ENCODE results near the gene DNAJB13.

Gene DNAJB13

GRCh38 chr11:73969091-73969490 is 18.3 kb downstream of the DNAJB13 start:
- TF ChIP-seq CTCF (IDR thresholded peaks at IDR 0.05; ENCODE audit: insufficient read depth, low read depth, low read length, missing control alignments), result no peak
- H3K4me3 ChIP-seq (ENCODE audit: low read depth, low read length), result no peak overlapping the region
- DNase-seq (ENCODE audit: low read depth), result no peak

- DNase-seq (ENCODE audit: low read depth), result no peak
- H3K4me3 ChIP-seq (ENCODE audit: low read depth, low read length), result no peak overlapping the region
- TF ChIP-seq CTCF (IDR thresholded peaks at IDR 0.05; ENCODE audit: insufficient read depth, low read depth, low read length, missing control alignments), result no peak
Observed at GRCh38 chr11:73969991-73970800, 19.4 kb downstream of the DNAJB13 start.

- H3K4me3 ChIP-seq (ENCODE audit: low read depth, low read length), result no peak overlapping the region
- peak; percentile 30 for DNase-seq (ENCODE audit: low read depth)
- TF ChIP-seq CTCF (IDR thresholded peaks at IDR 0.05; ENCODE audit: insufficient read depth, low read depth, low read length, missing control alignments), result no peak
Observed at GRCh38 chr11:73971175-73971719, 20.4 kb downstream of the DNAJB13 start.

GRCh38 chr11:73972187-73972586 is 21.4 kb downstream of the DNAJB13 start:
- TF ChIP-seq CTCF (IDR thresholded peaks at IDR 0.05; ENCODE audit: insufficient read depth, low read depth, low read length, missing control alignments), result no peak
- no peak for DNase-seq (ENCODE audit: low read depth)
- no peak overlapping the region for H3K4me3 ChIP-seq (ENCODE audit: low read depth, low read length)

- TF ChIP-seq CTCF (IDR thresholded peaks at IDR 0.05; ENCODE audit: insufficient read depth, low read depth, low read length, missing control alignments), result no peak
- no peak for DNase-seq (ENCODE audit: low read depth)
- H3K4me3 ChIP-seq (ENCODE audit: low read depth, low read length), result no peak overlapping the region
Observed at GRCh38 chr11:73972620-73973449, 22.0 kb downstream of the DNAJB13 start.

- no peak for DNase-seq (ENCODE audit: low read depth)
- no peak overlapping the region for H3K4me3 ChIP-seq (ENCODE audit: low read depth, low read length)
- TF ChIP-seq CTCF (IDR thresholded peaks at IDR 0.05; ENCODE audit: insufficient read depth, low read depth, low read length, missing control alignments), result no peak
Observed at GRCh38 chr11:73974604-73975478, 24.0 kb downstream of the DNAJB13 start.
